ENCODE results near the gene RSAD1. TPM values are rescaled to one million over a fixed set of nuclear protein-coding genes. Genes with fewer than 3 reads are reported as not detected.

Gene RSAD1
- total and polyA plus RNA-seq, 10 of the 15 experiments (the other 5 are each of a cell fraction or from before 2014, with no cell fraction given) = 2.5 to 28.1 (median 22.6) TPM

DNA sequence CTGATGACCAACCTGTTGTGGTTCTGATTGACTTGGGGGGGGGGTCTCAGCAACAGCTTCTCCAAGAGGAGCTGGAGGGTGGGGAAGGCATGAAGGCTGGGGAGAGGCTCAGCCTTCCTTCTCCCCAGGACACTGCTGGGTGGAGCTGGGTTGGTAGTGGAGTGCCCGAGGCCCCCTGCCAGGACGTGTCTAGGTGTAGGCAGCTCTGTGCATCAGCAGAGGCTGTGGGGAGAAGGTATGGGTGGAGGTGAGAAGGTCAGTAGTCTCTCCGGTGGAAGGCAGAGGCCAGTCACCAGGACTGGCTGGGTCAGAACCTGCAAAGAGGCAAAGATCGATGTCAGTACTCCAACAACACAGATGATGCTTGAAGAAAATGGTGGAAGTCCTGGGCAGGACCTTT is 13.9 kb upstream of the RSAD1 start:
- WGBS (ENCODE audit: insufficient coverage, insufficient replicate concordance, low lambda C conversion rate, missing lambda C conversion rate) = 60% methylated on average over 4 of the region's 4 CpGs

More for the DNA sequence above, 13.9 kb upstream of the RSAD1 start:
- Histone ChIP-seq H4K20me1 (ENCODE audit: control insufficient read depth, insufficient read depth) (no peaks in the 10 kb centered on the region), H3K27me3 (replicated peaks in 1 of 2; ENCODE audit: control insufficient read depth in 2 of 2, insufficient read depth in 2 of 2, low read length in 1 of 2) (peaks cover 0 to 3% of the 10 kb centered on the region in 2 experiments; a peak in 2 of 4 replicates), H3K4me2 (ENCODE audit: control insufficient read depth, insufficient read depth) (no peak overlapping the region), H3K9me3 (replicated peaks; ENCODE audit: control insufficient read depth, insufficient read depth, low read length) (no peaks in the 10 kb centered on the region), H2AFZ (ENCODE audit: control insufficient read depth, low read depth, low read length) (no peak overlapping the region), H3K79me2 (ENCODE audit: control insufficient read depth, insufficient read depth, low read length) (no peaks in the 10 kb centered on the region), H3K36me3 (ENCODE audit: control insufficient read depth in 2 of 2, insufficient read depth in 2 of 2, low read length in 1 of 2) (no peaks in the 10 kb centered on the region), H3K9ac (ENCODE audit: control insufficient read depth, insufficient read depth, low read length) (no peak overlapping the region), H3K27ac (ENCODE audit: control insufficient read depth, insufficient read depth) (no peak overlapping the region), H3K4me3 (no peak overlapping the region), H3K4me1 (ENCODE audit: control insufficient read depth, insufficient read depth, low read length) (no peaks in the 10 kb centered on the region)
- no TSS peak for BruUV-seq (replicated peaks)
- ATAC-seq = no peak
- intact Hi-C loops (cut with micrococcal nuclease; ENCODE audit: unreplicated experiment) = no loop called here
- CTCF ChIA-PET = interaction anchor here (1.7 kb wide), 1 partner anchor 68 kb away, joined by 4 read pairs; the partner anchor contains the start of gene LRRC59
- TF ChIP-seq FOXK2 (IDR thresholded peaks at IDR 0.05) = no peak
- no peak for TF ChIP-seq ATF3 (IDR thresholded peaks at IDR 0.05; ENCODE audit: borderline replicate concordance, extremely low read depth, low read depth, low read length)
- no peak for TF ChIP-seq IRF5 (IDR thresholded peaks at IDR 0.05; ENCODE audit: borderline replicate concordance)
- no peak for TF ChIP-seq E2F4 (IDR thresholded peaks at IDR 0.05; ENCODE audit: low read depth, low read length)
- no peak for TF ChIP-seq ZSCAN29 (IDR thresholded peaks at IDR 0.05)
- in situ Hi-C loops (cut with MboI) = no loop called here
- no peak for DNase-seq (ENCODE audit: low read depth, low spot score)
- RAD21 ChIA-PET (ENCODE audit: unreplicated experiment) = no interaction called here
- SMC1A ChIA-PET (ENCODE audit: uncharacterized antibody, unreplicated experiment) = no interaction called here
- no peak for FAIRE-seq
- POLR2A ChIA-PET = no interaction called here

Data from GM12878 (cell line).